ENCODE measurements around the gene SPRR2E.

DNA sequence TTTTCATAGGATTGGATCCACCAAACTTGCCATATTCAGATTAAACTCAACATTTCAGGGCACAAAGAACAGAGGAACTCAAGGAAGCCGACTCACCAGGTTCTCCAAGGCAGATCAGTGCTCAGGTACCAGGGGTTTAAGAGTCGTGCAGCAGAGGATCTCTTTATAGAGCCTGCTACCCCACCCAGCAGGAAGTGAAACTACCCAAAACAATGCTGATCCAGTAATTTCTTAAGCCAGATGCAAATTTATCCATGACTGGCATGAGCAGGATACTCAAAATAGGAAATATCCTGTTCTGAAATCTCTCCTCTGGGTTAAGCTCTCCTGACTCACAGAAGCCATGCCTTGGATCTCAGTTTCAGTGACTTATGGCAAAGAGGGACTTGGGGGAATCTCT, 37.0 kb downstream of the SPRR2E start, which contains the start of gene SPRR2A:
- TF ChIP-seq POLR2A (IDR thresholded peaks at IDR 0.05) (no peak), EP300 (IDR thresholded peaks at IDR 0.05) (no peak)
- TF ChIP-seq, protein P1, sequence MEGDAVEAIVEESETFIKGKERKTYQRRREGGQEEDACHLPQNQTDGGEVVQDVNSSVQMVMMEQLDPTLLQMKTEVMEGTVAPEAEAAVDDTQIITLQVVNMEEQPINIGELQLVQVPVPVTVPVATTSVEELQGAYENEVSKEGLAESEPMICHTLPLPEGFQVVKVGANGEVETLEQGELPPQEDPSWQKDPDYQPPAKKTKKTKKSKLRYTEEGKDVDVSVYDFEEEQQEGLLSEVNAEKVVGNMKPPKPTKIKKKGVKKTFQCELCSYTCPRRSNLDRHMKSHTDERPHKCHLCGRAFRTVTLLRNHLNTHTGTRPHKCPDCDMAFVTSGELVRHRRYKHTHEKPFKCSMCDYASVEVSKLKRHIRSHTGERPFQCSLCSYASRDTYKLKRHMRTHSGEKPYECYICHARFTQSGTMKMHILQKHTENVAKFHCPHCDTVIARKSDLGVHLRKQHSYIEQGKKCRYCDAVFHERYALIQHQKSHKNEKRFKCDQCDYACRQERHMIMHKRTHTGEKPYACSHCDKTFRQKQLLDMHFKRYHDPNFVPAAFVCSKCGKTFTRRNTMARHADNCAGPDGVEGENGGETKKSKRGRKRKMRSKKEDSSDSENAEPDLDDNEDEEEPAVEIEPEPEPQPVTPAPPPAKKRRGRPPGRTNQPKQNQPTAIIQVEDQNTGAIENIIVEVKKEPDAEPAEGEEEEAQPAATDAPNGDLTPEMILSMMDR (IDR thresholded peaks at IDR 0.05) = no peak

Data from tibial nerve (tissue), 4 donors.